GM21737 (cell line): ENCODE results near the gene TSR1.
"Not testable (repeated sequence)": the region's sequence is repeated elsewhere in the genome, so short reads cannot be mapped to it uniquely, and the experiment has no call there.

ENCODE experiments used
- ATAC-seq: cut with Tn5 transposase; IDR thresholded peaks from one replicate; pipeline ENCODE4 v1.9.1; 2021; ENCODE audit warnings: mild to moderate bottlenecking, moderate library complexity; ENCODE audit not compliant: unreplicated experiment

TSR1 gene

DNA sequence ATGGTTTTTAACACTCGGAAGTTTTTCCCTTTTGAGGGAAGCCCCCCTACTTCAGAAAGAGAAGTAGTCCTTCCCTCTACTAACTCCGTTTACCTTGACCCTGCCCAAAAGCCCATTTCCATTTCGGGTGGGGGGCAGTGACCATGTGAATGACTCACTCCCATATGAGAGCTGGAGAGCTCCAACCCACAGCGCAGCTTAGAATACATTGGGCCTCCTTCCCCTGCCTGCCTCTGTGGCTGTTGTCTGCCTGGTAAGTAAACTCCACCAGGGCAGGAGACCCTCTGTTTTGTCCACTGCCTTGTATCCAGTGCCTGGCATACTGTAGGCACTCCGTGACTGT, 2.0 kb upstream of the TSR1 start:
- no peak for ATAC-seq

DNA sequence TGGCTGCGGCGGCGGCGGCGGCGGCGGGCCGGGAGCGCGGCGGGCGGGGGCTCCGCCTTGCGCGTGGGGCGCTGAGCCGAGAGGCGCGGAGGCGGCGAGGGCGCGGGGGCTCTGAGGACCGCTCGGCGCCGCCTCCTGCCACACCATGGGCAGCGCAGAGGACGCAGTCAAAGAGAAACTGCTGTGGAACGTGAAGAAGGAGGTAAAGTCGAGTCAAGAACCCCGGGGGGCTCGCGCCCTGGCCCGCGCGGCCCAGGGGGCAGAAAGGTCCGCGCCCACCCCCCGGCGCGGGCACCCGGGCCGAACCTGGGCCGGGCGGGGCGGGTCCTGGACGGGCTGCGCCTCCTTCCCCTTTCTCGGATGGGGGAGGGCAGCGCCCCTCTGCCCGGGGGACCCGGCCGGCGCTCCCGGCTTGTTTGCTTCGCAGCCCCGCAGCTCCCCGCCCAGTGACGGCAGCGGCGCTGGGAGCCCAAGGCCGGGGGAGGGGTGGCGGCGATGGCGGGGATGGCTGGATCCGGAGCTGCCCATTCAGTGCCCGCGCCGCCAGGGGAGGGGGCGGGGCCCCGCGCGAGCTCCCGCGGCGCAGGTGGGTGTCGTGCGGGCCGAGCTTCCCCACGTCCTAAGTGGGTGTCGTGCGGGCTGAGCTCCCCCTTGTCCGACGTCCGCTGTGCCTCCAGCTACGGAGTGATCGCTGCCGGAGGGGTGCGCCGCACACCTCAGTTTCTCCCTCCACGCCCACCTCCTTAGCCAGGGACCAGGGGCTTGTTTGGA, 1.5 kb upstream of the TSR1 start:
- no peak for ATAC-seq

DNA sequence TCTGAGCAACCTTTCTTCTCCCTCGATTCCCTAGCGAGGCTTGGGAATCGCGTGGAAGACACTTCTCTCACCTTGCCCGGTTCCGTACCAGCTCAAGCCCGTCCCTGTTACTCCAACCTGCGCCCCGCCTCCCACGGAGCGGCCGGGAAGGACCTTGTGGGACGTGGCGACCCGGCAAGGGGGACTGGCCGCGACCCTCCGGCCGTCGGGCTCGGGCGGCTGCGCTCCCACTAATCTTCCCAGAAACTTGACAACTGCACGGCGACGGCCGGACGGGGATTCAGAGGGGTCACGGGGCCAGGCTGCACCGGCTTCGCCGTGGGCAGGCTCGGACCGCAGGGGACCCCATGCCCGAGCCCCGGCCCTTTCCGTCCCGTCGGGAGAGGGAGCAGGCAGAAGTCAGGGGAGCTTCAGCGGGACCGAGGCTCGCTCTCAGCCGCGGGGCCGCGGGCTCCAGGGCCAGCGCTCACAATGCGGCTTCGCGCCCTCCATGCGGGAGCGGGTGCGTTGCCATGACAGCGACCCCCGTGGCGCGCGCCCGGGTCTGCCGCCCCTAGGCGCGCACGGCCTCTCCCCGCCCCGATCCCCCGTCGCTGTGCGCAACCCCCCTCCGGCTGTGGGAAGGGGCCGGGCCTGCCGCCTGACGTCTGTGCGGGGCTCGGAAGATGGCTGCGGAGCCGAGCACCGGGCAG, 741 bp upstream of the TSR1 start, which contains the start of gene SGSM2:
SGSM2 (plus strand) TSS at position 650 of the 692 bp plus-strand sequence. CDS start 188 bp downstream, outside the sequence.
- no peak for ATAC-seq

DNA sequence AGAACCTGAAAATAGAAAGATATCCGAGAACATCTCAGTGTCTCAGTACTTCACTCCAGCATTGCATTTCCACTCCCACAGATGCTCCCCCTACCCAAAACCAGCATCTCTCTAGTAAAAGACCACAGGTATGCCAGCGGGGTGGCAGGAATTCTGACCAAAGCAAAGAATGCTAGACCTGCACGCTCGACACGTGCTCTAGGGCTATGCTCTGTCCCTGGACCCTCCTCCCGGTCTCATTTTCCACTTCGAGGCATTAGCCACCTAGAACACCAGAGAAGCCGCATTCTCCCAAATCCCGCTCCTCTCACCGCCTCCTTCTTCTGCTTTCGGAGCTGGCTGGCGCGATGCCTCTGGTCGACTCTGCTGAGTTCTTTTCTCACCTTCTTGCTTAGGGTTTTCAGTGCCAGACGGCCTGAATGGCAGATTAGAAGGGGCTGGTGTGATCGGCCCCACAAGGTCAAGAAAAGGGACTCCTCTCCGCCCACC, 487 bp downstream of the TSR1 start:
- ATAC-seq: peak; percentile 10

DNA sequence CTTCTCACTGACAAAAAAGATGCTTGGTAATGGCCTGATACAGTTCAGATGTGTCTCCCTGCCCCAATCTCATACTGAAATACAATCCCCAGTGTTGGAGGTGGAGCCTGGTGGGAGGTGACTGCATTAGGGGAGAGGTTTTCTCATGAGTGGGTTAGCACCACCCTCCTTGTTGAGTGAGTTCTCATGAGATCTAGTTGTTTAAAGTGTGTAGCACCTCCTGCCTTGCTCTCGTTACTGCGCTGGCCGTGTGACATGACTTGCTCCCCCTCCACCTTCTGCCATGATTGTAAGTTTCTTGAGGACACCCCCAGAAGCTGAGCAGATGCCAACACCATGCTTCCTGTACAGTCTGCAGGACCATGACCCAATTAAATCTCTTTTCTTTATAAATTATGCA, 5.0 kb downstream of the TSR1 start:
- ATAC-seq: no peak

DNA sequence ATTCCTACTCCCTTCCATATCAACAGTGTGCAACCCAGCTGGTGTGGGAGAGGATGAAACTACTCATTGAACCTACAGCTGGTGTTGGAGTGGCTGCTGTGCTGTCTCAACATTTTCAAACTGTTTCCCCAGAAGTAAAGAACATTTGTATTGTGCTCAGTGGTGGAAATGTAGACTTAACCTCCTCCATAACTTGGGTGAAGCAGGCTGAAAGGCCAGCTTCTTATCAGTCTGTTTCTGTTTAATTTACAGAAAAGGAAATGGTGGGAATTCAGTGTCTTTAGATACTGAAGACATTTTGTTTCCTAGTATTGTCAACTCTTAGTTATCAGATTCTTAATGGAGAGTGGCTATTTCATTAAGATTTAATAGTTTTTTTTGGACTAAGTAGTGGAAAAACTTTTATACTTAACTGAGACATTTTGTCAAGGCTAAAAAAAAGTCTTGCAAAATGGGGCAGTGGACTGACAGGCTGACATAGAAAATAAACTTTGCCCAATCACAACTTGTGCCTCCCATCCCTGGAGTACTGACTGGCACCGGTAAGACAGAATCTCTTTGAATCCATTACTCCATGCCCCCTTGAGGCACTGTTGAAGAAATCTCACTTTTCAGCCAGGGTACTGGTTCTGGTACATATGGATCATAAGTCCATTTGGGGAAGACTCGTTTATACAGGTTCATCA, 12.5 kb downstream of the TSR1 start:
- no peak for ATAC-seq

DNA sequence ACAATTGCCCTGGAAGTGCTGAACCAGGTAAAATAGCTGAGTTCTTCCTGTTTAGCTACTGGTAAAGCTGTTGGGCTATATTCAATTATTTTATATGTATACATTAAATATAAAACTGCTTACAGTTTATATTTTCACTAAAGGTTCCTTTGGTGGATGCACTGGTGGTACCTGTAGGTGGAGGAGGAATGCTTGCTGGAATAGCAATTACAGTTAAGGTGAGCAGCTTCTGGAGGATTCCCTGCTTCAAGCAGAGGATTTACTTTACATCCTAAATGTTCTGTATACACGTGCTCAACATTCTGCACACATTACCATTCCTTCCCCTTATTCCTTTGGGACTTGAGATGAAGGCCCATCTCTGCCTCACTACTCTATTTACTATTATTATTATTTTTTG, 14.9 kb downstream of the TSR1 start:
- no peak for ATAC-seq

DNA sequence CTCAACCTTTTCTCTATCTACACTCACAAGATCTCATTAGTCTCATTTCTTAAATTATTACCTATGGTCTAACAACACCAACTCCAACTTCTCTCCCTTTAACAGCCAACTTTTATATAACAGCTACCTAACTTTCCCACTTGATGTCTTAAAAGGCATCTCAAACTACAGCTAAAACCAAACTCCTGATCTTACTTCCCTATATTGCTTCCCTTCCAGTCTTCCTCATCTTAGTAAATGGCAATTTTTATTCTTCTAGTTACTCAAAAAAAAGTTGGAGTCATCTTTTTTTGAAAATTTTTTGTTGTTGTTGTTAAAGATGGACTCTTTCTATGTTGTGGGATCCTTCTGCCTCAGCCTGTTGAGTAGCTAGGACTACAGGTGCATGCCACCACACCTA, 17.2 kb downstream of the TSR1 start:
- ATAC-seq: no peak

DNA sequence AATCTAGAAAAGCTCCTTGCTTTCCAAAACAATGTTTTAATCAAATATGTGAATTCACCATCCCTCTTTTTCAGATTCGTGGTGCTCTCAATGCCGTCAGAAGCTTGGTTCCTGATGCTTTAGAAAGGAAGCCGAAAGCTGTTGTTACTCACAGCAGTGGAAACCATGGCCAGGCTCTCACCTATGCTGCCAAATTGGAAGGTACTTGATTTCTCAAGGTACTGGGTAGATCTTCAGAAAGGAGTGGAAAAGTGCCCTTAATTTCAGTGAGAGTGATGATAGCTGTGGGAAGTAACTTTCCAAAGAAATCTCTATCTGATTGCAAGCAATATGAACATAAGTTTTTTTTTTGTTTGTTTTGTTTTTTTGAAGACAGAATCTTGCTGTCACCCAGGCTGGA, 18.5 kb downstream of the TSR1 start:
- no peak for ATAC-seq

DNA sequence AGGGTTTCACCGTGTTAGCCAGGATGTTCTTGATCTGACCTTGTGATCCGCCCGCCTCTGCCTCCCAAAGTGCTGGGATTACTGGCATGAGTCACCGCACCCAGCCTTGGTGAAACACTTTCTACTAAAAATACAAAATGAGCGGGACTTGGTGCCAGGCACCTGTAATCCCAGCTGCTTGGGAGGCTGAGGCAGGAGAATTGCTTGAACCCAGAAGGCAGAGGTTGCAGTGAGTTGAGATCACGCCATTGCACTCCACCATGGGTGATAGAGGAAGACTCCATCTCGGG, 19.4 kb downstream of the TSR1 start:
- not testable (repeated sequence) for ATAC-seq

DNA sequence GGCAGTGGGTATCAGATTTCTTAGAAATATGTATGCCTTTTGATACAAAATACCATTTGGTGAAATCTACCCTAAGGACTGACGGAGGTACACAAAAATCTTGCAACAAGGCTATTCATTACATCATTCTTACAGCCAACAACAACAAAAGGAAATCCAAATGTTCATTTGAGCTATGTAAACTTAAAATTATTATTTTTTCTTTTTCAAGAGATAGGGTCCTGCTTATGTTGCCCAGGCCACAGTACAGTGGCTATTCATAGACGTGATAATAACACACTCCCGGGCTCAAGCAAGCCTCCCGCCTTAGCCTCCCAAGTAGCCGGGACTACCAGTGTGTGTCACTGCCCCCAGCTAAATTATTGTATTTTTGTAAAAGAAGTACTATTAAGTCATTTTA, 23.5 kb downstream of the TSR1 start:
- no peak for ATAC-seq

DNA sequence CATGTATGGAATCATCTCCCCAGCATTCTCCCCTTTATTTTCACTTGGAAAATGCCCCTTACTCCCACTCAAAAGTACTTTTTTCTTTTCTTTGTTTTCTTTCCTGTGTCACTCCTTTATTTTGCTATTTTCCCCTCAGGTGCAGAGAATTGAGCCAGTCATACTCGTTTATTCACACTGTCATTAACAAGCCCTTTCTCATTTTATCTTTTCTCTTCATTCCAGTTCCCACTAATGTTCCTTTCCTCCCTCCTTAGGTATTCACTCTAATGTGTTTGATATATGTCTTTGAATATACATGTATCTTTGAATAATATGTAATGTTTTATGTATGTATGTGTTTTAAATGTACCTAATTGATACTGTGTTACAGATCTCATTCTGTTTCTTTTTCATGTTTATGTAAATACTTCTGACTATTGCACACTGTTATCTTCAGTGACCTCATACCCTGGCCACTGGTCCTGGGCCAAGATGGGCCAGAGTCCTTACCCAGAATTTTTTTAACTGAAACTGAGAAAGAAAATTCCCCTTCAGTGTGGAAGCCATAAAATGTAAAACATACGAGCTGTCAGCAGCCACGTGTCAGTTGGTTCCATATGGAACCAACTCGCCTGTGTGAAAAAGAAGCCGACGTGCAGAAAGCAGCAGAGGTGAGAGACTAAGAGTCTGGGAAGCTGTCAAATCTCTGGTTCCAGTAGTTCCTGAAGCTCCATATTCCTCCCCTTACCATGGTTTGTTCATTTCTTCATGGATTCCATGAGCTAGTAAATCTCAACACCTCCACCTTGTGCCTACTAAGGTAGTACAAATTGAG, 26.7 kb downstream of the TSR1 start:
- ATAC-seq: no peak

DNA sequence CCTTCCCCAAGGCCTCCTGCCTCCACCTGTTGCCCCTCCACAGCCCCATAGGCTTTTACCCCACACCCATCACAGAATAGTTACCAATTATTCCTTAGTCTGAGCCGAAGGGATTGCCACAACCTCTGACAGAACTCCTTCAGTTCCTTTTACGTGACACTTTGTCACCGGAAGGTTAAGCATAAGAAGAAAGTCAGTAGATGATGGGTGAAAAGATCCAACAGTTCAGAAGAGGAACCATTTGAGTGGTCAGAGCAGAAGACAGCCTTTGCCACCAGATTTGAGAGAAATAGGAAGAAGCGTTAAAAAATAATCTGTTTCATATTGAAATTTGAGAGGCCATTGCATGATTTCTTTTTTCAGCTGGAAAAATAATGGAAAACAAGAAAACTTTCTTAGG, 31.3 kb downstream of the TSR1 start:
- ATAC-seq: no peak

DNA sequence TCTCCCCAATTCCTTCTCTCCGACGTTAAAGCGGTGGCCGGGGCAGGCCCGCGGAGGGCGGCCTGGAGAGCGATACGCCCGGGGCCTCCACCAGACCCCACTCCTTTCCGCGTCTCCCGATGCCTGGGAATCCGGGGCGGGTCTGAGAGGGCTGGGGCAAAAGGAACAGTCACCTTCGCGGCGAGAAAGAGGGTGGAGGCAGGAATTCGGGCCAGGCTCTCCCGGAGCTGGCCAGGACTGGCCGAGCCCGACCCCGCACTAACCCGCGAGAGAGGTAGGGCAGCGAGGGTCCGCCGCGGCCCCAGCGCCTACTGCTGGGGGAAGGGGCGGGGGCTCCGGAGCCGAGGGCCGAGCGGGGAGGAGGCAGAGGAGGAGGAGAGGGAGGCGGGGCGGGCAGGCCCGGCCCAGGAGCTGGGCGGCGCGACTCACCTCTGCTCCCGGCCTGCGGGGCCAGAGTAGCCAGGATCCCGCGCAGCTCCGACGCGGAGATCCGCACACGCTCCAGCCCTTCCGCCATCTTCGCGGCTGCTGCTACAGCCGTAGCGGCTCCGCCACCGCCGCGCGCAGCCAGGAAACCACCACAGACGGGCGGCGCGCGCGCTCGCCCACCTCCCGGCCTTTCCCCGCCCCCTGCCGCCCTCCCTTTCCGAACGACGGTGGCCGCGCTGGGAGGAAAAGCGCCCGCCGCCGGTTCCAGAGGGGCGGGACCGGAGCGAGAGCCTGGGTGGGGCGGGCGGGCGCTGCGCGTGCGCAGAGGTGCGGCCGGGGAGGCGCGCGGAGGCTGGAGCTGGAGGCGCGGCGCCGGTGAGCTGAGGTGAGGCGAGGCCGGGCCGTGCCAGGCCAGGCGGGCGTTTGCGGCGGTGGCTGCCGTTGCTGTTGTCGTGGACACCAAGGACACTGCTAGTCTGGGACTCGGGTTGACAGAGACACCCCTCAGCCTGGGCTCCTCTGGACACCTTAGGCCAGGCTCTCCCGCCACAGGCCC, 32.8 kb downstream of the TSR1 start, which contains the start of the genes SMG6 and SRR:
SMG6 (minus strand) TSS at position 582 of the 985 bp plus-strand sequence; CDS start at position 517, 65 bp downstream.
SRR (plus strand) TSS at position 747 of the 985 bp plus-strand sequence. CDS start 11,611 bp downstream, outside the sequence.
- peak; percentile 84 for ATAC-seq

DNA sequence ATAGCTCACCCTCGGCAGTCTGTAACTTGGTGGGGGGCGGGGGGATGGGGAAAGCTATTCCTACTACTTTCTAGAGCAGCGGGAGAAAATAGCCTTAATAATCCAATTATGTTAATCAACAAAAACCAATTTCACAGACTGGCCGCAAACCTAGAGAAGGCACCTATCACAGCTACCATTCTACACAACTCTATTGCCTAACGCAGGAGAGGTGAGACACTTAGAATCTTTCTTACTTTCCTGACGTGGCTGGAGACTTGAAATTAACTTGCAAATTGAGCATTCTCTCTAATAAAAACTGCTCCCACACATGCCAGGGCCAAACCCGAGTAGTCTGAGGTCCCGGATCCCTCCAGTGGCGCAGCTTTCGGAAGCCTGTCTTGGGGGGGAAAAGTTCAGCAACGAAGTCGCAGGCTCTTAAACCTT, 33.5 kb downstream of the TSR1 start:
- peak; percentile 4 for ATAC-seq

DNA sequence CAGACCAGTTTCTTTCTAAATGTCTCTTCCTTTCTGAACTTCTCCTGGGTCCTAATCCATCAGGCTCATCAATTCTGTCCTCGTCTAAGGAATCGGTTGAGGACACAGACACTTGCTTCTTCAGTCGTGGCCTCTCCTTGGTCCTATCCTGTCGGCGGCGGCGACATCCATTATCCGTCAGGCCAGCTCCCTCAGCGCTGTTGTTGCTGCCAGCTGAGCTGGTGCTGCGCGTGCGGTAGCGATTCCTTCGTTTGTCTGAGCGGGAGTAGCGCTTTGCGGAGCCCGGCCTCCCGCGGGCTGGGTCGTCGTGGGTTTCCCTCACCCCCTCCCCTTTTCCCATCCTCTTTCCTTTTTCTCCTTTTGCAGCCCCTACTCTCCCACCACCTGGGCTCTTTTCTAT, 36.5 kb downstream of the TSR1 start:
- no peak for ATAC-seq

DNA sequence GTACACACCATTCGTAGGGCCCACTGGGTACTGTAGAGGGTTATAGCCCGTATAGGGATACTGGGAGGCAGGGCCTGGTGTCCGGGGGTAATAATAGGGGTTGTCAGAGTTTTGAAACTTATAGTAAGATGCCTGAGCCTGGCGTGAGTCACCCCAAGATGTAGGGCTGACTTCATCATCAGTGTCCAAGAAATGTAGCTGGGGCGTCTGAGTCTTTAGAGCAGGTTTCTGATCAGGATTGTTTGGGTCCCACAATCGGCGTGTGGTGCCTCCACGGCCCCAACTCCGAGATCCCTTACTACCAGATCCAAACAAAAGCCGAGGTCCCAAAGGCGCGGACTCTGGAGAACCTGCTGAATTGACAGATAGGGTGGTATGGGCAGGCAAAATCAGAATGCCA, 37.1 kb downstream of the TSR1 start:
- no peak for ATAC-seq

DNA sequence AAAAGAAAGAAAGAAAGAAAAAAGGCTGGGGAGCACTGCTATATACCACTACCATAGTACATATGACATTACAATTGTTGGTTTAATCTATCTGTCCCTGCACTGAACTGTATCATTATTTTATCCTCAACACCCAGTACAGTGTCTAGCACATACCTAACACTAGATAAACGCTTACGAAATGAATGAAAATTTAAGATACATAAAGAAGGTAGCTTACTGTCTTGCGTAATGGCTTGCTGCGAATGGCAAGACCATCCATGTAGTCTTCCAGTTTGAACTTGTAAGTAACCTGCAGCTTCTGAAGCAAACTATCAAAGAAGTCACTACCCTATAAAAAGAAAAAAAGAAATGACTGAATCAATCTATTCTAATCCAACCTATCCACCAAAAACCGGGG, 39.2 kb downstream of the TSR1 start:
- ATAC-seq: no peak

DNA sequence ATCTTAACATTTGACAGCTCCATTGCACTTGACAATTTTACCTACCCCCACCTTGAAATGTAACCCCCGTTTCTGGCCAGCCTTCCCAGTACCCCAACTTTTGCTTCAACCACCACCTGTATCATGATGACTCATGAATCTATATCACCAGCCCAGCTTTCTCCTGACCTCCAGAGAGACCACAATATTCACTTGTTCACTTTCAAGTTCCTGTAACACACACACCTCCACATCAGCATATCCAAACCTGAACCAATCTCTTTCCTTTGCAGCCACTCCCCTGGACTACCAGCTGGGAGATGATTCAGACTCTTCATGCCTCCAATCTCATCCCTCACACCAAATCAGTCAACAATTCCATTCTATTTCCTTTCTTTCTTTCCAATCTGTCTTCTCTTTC, 40.7 kb downstream of the TSR1 start:
- no peak for ATAC-seq

DNA sequence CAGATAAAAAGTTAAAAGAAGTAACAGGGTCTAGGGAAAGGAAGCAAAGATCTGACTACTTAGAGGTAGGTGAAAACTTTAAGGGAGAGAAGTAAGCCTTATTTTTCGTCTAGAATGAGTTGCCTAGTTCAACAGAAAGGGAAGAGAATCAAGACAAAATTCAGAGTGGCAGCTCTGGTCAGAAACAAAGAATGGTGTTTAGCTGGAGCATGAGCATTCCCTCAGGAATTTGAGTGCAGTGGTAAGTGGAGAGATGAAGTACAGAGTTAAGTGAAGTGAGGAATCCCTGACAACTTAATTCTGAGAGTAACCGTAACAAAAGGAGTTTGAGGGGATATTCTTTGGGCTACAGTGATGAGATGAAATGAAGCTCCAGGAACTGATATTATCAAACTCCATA, 44.2 kb downstream of the TSR1 start:
- ATAC-seq: no peak
